Measurements from ENCODE around the gene SIPA1L3.
A peak's percentile ranks its signal among the peaks of the same experiment; 100 is the strongest.

Gene SIPA1L3

DNA sequence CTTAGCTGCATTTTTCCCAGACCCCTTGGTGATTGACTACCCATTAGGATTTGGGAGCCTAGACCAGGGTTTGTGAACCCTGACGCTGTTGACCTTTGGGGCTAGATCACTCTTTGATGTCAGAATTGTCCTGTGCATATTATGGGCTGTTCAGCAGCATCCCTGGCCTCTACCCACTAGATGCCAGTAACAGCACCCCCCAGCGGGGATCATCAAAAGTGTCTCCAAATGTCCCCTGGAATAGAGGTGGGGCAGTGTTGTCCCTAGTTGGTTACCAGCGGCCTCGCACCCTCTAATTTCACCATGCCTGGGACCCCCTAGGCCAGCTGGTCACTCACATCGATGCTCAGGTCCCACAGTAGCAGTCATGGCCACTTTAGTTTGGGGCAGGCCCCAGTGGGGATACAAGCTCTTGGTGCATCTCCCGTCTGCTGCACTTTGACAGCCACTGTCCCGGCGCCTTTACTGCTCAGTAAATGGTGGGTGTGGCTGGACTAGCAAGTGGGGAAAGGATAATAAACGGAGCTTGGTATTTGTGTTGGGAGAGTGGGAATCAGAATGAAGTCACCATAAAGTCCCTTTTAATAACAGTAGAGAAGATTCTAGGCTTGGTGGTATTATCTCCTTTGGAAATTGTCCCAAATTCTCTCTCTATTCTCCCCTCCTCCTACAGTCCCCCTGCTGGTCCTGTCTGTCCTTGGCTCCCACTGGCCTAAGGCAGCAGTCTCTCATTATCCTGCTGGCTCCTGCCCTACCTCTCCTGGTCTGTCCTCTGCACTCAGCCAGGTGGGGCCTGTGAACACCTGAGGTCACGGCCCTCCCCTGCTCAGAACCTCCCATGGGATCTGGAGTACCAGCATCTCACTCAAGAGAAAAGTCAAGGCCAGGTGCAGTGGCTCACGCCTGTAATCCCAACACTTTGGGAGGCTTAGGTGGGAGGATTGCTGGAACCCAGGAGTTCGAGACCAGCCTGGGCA is 80.6 kb downstream of the SIPA1L3 start:
- H3K4me1 ChIP-seq (ENCODE audit: control insufficient read depth, low read depth, low read length): peaks cover 6% of the 10 kb centered on the region
- H4K8ac ChIP-seq (ENCODE audit: low read depth, low read length): no peak overlapping the region
- H3K36me3 ChIP-seq (ENCODE audit: control insufficient read depth, insufficient read depth, low read length): no peaks in the 10 kb centered on the region
- H3K9ac ChIP-seq (ENCODE audit: low read length): no peak overlapping the region
- H3K27me3 ChIP-seq (ENCODE audit: insufficient read depth, low read length, poor library complexity): no peaks in the 10 kb centered on the region
- no peak overlapping the region for H3K56ac ChIP-seq (ENCODE audit: low read length)
- H3K4me2 ChIP-seq (ENCODE audit: low read length): no peak overlapping the region
- peak; percentile 65 for DNase-seq
- H2BK5ac ChIP-seq (ENCODE audit: low read length): no peak overlapping the region
- H2BK15ac ChIP-seq (replicated peaks; ENCODE audit: low read depth): no peak overlapping the region
- no peaks in the 10 kb centered on the region for H3K79me2 ChIP-seq (ENCODE audit: control insufficient read depth, insufficient read depth, low read length)
- no CpG with 5 or more reads among the region's 12 CpGs for WGBS (ENCODE audit: extremely low coverage, insufficient coverage, low lambda C conversion rate)
- no peak overlapping the region for H3K27ac ChIP-seq (ENCODE audit: low read depth, low read length)
- H2AK5ac ChIP-seq (ENCODE audit: low read length): no peak overlapping the region
- no peak overlapping the region for H4K5ac ChIP-seq (ENCODE audit: low read length)
- H3K79me1 ChIP-seq (ENCODE audit: low read length): peaks cover 3% of the 10 kb centered on the region
- no peak overlapping the region for H3K4ac ChIP-seq (ENCODE audit: low read depth, low read length)
- H3K4me3 ChIP-seq (ENCODE audit: low read length): no peak overlapping the region
- H2BK120ac ChIP-seq (ENCODE audit: low read depth, low read length): no peak overlapping the region
- no peak overlapping the region for H3K18ac ChIP-seq (ENCODE audit: low read length)
- no peak overlapping the region for H3K23ac ChIP-seq (ENCODE audit: low read length)

DNA sequence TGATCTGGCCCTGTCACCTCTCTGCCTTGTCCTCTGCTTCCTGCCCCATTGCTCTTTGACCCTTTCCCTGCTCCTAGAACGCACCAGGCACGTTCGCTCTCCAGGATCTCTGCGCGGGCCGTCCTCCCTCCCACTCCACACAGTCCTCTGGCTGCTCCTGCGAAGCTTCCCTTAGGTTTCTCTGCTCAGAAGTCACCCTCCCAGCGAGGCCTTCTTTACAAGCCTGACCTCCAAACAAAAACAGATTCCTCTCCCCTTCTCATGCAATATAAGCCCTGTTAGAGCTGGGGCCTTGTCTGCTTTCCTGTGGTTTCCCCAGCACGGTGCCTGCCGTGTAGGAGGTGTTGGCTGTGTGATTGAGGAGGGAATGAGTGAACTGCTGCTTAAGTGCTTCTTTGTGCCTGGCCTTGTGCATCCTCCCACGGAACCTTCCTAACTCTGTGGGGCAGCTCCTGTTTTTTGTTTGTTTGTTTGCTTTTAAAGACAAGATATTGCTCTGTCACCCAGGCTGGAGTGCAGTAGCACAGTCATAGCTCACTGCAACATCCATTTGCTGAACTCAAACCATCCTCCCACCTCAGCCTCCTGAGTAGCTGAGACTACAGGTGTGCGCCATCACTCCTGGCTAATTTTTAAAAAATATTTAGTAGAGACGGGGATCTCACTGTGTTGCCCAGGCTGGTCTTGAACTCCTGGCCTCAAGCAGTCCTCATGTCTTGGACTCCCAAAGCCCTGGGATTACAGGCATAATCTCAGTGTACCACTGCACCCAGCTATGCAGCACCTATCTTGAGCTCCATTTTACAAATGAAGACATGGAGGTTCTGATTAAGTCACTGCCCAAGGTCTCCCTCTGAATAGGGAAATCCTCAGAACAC is 82.0 kb downstream of the SIPA1L3 start:
- no peak overlapping the region for H4K8ac ChIP-seq (ENCODE audit: low read depth, low read length)

DNA sequence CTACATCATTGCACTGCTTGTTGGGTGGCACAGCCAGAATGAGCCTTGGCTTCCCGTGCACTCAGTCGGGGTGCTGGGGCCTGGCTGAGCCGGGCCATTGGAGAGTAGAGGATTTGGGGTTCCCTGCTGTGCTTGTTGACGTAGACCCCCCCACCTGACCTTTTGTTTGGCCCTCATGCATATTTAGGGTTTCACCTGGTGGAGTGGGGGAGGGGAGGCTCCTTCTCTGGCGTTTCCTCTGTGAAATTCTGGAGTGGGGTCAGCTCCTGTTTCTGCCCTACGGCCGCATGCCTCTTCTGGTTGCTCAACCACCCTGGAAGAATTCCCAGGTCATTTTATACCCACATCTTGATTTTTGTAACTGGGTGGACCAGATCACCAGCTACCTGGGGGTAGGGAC is 82.8 kb downstream of the SIPA1L3 start:
- Histone ChIP-seq H3K23ac (ENCODE audit: low read length) (no peak overlapping the region), H2BK120ac (ENCODE audit: low read depth, low read length) (no peak overlapping the region), H2BK15ac (replicated peaks; ENCODE audit: low read depth) (no peak overlapping the region), H4K5ac (ENCODE audit: low read length) (no peak overlapping the region), H3K27ac (ENCODE audit: low read depth, low read length) (no peak overlapping the region), H2AK5ac (ENCODE audit: low read length) (no peak overlapping the region), H3K79me2 (ENCODE audit: control insufficient read depth, insufficient read depth, low read length) (no peaks in the 10 kb centered on the region), H3K27me3 (ENCODE audit: insufficient read depth, low read length, poor library complexity) (no peaks in the 10 kb centered on the region), H3K4ac (ENCODE audit: low read depth, low read length) (no peak overlapping the region), H3K36me3 (ENCODE audit: control insufficient read depth, insufficient read depth, low read length) (no peaks in the 10 kb centered on the region), H4K8ac (ENCODE audit: low read depth, low read length) (no peak overlapping the region), H3K4me1 (ENCODE audit: control insufficient read depth, low read depth, low read length) (peaks cover 6% of the 10 kb centered on the region), H3K9ac (ENCODE audit: low read length) (no peak overlapping the region), H3K56ac (ENCODE audit: low read length) (peak overlapping the region; percentile 2), H3K18ac (ENCODE audit: low read length) (no peak overlapping the region), H3K79me1 (ENCODE audit: low read length) (peaks cover 2% of the 10 kb centered on the region), H3K4me2 (ENCODE audit: low read length) (no peak overlapping the region), H3K4me3 (ENCODE audit: low read length) (no peak overlapping the region), H2BK5ac (ENCODE audit: low read length) (no peak overlapping the region)
- WGBS (ENCODE audit: extremely low coverage, insufficient coverage, low lambda C conversion rate): no CpG with 5 or more reads among the region's 7 CpGs
- peak; percentile 65 for DNase-seq

More for the DNA sequence above, 82.0 kb downstream of the SIPA1L3 start:
- Histone ChIP-seq H3K36me3 (ENCODE audit: control insufficient read depth, insufficient read depth, low read length) (no peaks in the 10 kb centered on the region), H2BK15ac (replicated peaks; ENCODE audit: low read depth) (no peak overlapping the region), H3K4me2 (ENCODE audit: low read length) (no peak overlapping the region), H3K56ac (ENCODE audit: low read length) (peak overlapping the region; percentile 51), H2BK5ac (ENCODE audit: low read length) (no peak overlapping the region), H2AK5ac (ENCODE audit: low read length) (no peak overlapping the region), H3K18ac (ENCODE audit: low read length) (no peak overlapping the region), H3K27ac (ENCODE audit: low read depth, low read length) (no peak overlapping the region), H3K79me1 (ENCODE audit: low read length) (peaks cover 2% of the 10 kb centered on the region), H3K4me3 (ENCODE audit: low read length) (no peak overlapping the region), H4K5ac (ENCODE audit: low read length) (no peak overlapping the region), H3K4ac (ENCODE audit: low read depth, low read length) (no peak overlapping the region), H2BK120ac (ENCODE audit: low read depth, low read length) (no peak overlapping the region), H3K23ac (ENCODE audit: low read length) (no peak overlapping the region), H3K9ac (ENCODE audit: low read length) (peak overlapping the region; percentile 2), H3K4me1 (ENCODE audit: control insufficient read depth, low read depth, low read length) (peaks cover 6% of the 10 kb centered on the region), H3K27me3 (ENCODE audit: insufficient read depth, low read length, poor library complexity) (no peaks in the 10 kb centered on the region), H3K79me2 (ENCODE audit: control insufficient read depth, insufficient read depth, low read length) (no peaks in the 10 kb centered on the region)
- peak; percentile 45 for DNase-seq
- no CpG with 5 or more reads among the region's 13 CpGs for WGBS (ENCODE audit: extremely low coverage, insufficient coverage, low lambda C conversion rate)

DNA sequence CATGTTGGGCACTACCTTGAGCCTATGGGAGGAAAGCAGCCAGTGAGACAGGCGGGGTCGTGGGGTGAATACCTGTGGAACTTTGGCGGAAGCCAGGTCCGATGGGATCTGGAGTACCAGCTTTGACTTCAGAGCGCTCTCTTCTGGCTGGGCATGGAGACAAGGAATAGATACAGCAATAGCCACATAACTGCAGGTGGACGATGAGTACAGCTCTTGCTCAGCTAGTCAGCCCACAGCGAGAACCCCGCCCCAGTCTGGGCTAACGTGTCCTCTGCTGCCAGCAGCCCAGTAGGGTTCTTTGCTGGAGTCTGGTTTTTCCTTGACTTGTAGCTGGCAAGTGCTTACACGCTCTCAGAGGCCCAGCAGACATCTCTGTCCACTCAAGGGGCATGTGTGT is 83.4 kb downstream of the SIPA1L3 start:
- Histone ChIP-seq H3K79me2 (ENCODE audit: control insufficient read depth, insufficient read depth, low read length) (no peaks in the 10 kb centered on the region), H4K8ac (ENCODE audit: low read depth, low read length) (no peak overlapping the region), H3K36me3 (ENCODE audit: control insufficient read depth, insufficient read depth, low read length) (no peaks in the 10 kb centered on the region), H3K9ac (ENCODE audit: low read length) (no peak overlapping the region), H3K27me3 (ENCODE audit: insufficient read depth, low read length, poor library complexity) (no peaks in the 10 kb centered on the region), H3K4ac (ENCODE audit: low read depth, low read length) (no peak overlapping the region), H3K4me3 (ENCODE audit: low read length) (no peak overlapping the region), H2BK5ac (ENCODE audit: low read length) (no peak overlapping the region), H3K23ac (ENCODE audit: low read length) (no peak overlapping the region), H2BK15ac (replicated peaks; ENCODE audit: low read depth) (no peak overlapping the region), H3K27ac (ENCODE audit: low read depth, low read length) (no peak overlapping the region), H2BK120ac (ENCODE audit: low read depth, low read length) (no peak overlapping the region), H3K18ac (ENCODE audit: low read length) (no peak overlapping the region), H2AK5ac (ENCODE audit: low read length) (no peak overlapping the region), H3K4me1 (ENCODE audit: control insufficient read depth, low read depth, low read length) (peaks cover 6% of the 10 kb centered on the region), H3K56ac (ENCODE audit: low read length) (no peak overlapping the region), H4K5ac (ENCODE audit: low read length) (no peak overlapping the region), H3K79me1 (ENCODE audit: low read length) (peaks cover 2% of the 10 kb centered on the region), H3K4me2 (ENCODE audit: low read length) (no peak overlapping the region)
- WGBS (ENCODE audit: extremely low coverage, insufficient coverage, low lambda C conversion rate): no CpG with 5 or more reads among the region's 10 CpGs
- DNase-seq: peak; percentile 49

DNA sequence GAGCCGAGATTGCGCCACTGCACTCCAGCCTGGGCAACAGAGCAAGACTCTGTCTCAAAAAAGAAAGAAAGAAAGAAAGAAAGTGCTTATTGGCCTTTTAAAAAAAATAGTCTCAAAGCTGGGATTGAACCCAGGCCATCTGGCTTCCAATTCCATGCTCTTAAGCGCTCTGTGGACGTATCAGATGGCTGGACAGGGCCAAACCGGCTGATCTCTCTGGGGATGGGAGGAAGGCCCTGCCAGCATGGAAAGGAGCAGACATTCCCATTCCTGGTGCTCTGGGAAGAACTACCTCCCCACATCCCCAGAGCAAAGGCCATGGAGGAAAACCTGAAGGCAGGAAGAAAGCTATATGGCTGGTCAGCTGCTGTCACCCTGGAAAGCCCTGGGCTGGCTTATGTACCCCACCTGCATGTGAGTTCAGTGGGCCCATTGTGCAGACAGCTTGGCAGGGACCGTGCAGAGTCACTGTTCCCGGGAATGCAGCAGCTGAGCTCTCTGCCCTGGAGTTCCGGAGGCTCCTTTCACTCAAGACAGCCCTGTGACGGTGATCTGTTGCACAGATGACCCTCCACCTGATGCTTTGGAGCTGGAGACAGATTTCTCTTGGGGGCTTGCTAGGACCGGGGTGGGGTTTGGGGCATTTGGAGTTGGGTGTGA is 84.3 kb downstream of the SIPA1L3 start:
- no peak for DNase-seq
- no peak overlapping the region for H3K4ac ChIP-seq (ENCODE audit: low read depth, low read length)

More for the DNA sequence above, 84.3 kb downstream of the SIPA1L3 start:
- H3K4me2 ChIP-seq (ENCODE audit: low read length): no peak overlapping the region
- H3K27me3 ChIP-seq (ENCODE audit: insufficient read depth, low read length, poor library complexity): no peaks in the 10 kb centered on the region
- no peak overlapping the region for H3K4me3 ChIP-seq (ENCODE audit: low read length)
- no peak overlapping the region for H3K27ac ChIP-seq (ENCODE audit: low read depth, low read length)
- no peak overlapping the region for H2BK15ac ChIP-seq (replicated peaks; ENCODE audit: low read depth)
- no peak overlapping the region for H2BK5ac ChIP-seq (ENCODE audit: low read length)
- no peak overlapping the region for H4K8ac ChIP-seq (ENCODE audit: low read depth, low read length)
- H4K5ac ChIP-seq (ENCODE audit: low read length): no peak overlapping the region
- H3K79me2 ChIP-seq (ENCODE audit: control insufficient read depth, insufficient read depth, low read length): no peaks in the 10 kb centered on the region
- H2AK5ac ChIP-seq (ENCODE audit: low read length): no peak overlapping the region
- no CpG with 5 or more reads among the region's 10 CpGs for WGBS (ENCODE audit: extremely low coverage, insufficient coverage, low lambda C conversion rate)
- peaks cover 6% of the 10 kb centered on the region for H3K4me1 ChIP-seq (ENCODE audit: control insufficient read depth, low read depth, low read length)
- H3K23ac ChIP-seq (ENCODE audit: low read length): no peak overlapping the region
- no peaks in the 10 kb centered on the region for H3K36me3 ChIP-seq (ENCODE audit: control insufficient read depth, insufficient read depth, low read length)
- peaks cover 2% of the 10 kb centered on the region for H3K79me1 ChIP-seq (ENCODE audit: low read length)
- H3K56ac ChIP-seq (ENCODE audit: low read length): no peak overlapping the region
- H3K18ac ChIP-seq (ENCODE audit: low read length): no peak overlapping the region
- no peak overlapping the region for H2BK120ac ChIP-seq (ENCODE audit: low read depth, low read length)
- no peak overlapping the region for H3K9ac ChIP-seq (ENCODE audit: low read length)

All from mesendoderm (in vitro differentiated cells).